Prostate gland (tissue), 2 donors: ENCODE data around the gene IL1RAPL1.

Experiments used
- POLR2A ChIP-seq: fragments of 450-650 bp; IDR thresholded peaks from one replicate; pipeline ENCODE4 v1.6.1; 2016; ENCODE audit warnings: antibody characterized with exemption, mild to moderate bottlenecking
- POLR2AphosphoS5 ChIP-seq: sonication (generic); formaldehyde crosslinking; IDR thresholded peaks from one replicate; pipeline ENCODE4 v1.6.1; 2017; ENCODE audit warnings: antibody characterized with exemption
- TF ChIP-seq, protein P1 (sequence below), 4 experiments: fragments of 200-600 bp in 2 of 4; fragments of 450-650 bp in 2 of 4; sonication (generic) in 2 of 4; IDR thresholded peaks; 1 replicate in 3 of 4; 2 replicates in 1 of 4; pipeline ENCODE4 v1.5.1; 2016 to 2019; ENCODE audit warnings: antibody characterized with exemption in 4 of 4, mild to moderate bottlenecking in 2 of 4, moderate library complexity in 2 of 4

DNA sequence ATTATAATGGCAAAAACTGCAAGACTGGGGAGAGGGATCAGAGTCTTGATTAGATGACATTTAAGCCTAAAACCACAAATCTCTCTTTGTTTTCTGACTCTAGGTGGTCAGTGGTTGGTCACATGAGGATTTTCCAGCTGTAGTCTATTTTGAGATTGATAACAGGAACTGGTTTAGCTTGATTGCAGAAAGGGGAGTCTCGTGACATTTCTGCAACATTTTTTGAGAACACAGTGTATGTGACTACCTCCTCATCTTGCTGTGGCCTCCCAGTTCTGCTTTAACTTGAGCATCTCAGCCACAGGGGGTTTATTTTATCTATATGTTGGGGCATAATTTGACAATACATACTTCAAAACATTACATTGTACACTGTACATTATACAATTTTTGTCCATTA is 901.7 kb downstream of the IL1RAPL1 start:
- TF ChIP-seq, protein P1, sequence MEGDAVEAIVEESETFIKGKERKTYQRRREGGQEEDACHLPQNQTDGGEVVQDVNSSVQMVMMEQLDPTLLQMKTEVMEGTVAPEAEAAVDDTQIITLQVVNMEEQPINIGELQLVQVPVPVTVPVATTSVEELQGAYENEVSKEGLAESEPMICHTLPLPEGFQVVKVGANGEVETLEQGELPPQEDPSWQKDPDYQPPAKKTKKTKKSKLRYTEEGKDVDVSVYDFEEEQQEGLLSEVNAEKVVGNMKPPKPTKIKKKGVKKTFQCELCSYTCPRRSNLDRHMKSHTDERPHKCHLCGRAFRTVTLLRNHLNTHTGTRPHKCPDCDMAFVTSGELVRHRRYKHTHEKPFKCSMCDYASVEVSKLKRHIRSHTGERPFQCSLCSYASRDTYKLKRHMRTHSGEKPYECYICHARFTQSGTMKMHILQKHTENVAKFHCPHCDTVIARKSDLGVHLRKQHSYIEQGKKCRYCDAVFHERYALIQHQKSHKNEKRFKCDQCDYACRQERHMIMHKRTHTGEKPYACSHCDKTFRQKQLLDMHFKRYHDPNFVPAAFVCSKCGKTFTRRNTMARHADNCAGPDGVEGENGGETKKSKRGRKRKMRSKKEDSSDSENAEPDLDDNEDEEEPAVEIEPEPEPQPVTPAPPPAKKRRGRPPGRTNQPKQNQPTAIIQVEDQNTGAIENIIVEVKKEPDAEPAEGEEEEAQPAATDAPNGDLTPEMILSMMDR (IDR thresholded peaks at IDR 0.05) = no peak
- TF ChIP-seq POLR2AphosphoS5 (no peak), POLR2A (no peak)
